Measurements from ENCODE around the gene ZNF605.
"Not testable (repeated sequence)": the region's sequence is repeated elsewhere in the genome, so short reads cannot be mapped to it uniquely, and the experiment has no call there.

Gene ZNF605

DNA sequence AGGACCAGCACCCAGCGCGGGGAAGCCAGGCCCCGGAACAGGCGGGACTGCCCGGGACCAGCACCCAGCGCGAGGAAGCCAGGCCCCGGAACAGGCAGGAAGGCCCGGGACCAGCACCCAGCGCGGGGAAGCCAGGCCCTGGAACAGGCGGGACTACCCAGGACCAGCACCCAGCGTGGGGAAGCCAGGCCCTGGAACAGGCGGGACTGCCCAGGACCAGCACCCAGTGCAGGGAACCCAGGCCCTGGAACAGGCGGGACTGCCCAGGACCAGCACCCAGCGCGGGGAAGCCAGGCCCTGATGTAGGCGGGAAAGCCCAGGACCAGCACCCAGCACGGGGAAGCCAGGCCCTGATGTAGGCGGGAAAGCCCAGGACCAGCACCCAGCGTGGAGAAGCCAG, 81.5 kb downstream of the ZNF605 start:
- H3K27me3 ChIP-seq (ENCODE audit: control insufficient read depth, insufficient read depth, low read length, poor library complexity, severe bottlenecking); H3K4me3 ChIP-seq (ENCODE audit: insufficient read depth, low read depth, low read length); H3K4me1 ChIP-seq (ENCODE audit: control insufficient read depth, insufficient read depth, low read length); H3K27ac ChIP-seq (ENCODE audit: insufficient read depth, low read depth, low read length, poor library complexity, severe bottlenecking); H3K9me3 ChIP-seq (ENCODE audit: control insufficient read depth, low read length): not testable (repeated sequence)
- H3K36me3 ChIP-seq (ENCODE audit: control insufficient read depth, insufficient read depth, low read length), result peaks cover 20% of the 10 kb centered on the region
- 90 to 93% methylated on average over 21 of the region's 21 CpGs for WGBS, 2 experiments

DNA sequence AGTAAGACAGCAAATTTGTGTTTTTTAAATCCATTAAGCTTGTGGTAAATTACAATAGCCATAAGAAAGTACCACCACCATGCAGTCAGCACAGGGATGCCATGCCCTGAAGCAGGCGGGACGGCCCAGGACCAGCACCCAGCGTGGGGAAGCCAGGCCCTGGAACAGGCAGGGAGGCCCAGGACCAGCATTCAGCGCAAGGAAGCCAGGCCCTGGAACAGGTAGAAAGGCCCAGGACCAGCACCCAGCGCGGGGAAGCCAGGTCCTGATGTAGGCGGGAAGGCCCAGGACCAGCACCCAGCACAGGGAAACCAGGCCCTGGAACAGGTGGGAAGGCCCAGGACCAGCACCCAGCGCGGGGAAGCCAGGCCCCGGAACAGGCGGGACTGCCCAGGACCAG, 81.9 kb downstream of the ZNF605 start:
- WGBS, 2 experiments, result 96% methylated on average over 11 of the region's 11 CpGs
- Histone ChIP-seq H3K27me3 (ENCODE audit: control insufficient read depth, insufficient read depth, low read length, poor library complexity, severe bottlenecking) (no peaks in the 10 kb centered on the region), H3K9me3 (ENCODE audit: control insufficient read depth, low read length) (no peaks in the 10 kb centered on the region), H3K36me3 (ENCODE audit: control insufficient read depth, insufficient read depth, low read length) (peaks cover 24% of the 10 kb centered on the region), H3K27ac (ENCODE audit: insufficient read depth, low read depth, low read length, poor library complexity, severe bottlenecking) (no peak overlapping the region), H3K4me3 (ENCODE audit: insufficient read depth, low read depth, low read length) (no peak overlapping the region), H3K4me1 (ENCODE audit: control insufficient read depth, insufficient read depth, low read length) (no peaks in the 10 kb centered on the region)

DNA sequence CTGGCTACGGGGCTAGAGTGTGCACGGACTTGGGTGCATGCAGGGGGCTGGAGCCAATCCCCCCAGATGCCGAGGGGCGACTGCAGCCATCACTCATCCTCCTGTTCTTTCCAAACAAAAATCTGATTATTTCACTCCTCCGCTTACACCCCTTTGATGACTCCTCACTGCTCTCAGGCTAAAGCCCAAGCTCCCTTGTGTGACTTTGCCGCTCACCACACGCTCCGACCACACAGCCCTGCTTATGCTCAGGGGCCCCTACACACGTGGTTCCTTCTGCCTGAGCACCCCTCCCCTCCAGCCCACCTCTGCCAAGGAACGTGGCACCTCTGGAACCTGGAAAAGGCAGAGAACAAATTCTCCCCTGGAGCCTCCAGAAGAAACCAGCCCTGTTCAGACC, 82.4 kb downstream of the ZNF605 start:
- Histone ChIP-seq H3K4me3 (ENCODE audit: insufficient read depth, low read depth, low read length) (no peak overlapping the region), H3K27me3 (ENCODE audit: control insufficient read depth, insufficient read depth, low read length, poor library complexity, severe bottlenecking) (no peaks in the 10 kb centered on the region), H3K36me3 (ENCODE audit: control insufficient read depth, insufficient read depth, low read length) (peaks cover 24% of the 10 kb centered on the region), H3K4me1 (ENCODE audit: control insufficient read depth, insufficient read depth, low read length) (no peaks in the 10 kb centered on the region), H3K27ac (ENCODE audit: insufficient read depth, low read depth, low read length, poor library complexity, severe bottlenecking) (no peak overlapping the region), H3K9me3 (ENCODE audit: control insufficient read depth, low read length) (no peaks in the 10 kb centered on the region)
- 95% methylated on average over 10 of the region's 10 CpGs for WGBS, 2 experiments

DNA sequence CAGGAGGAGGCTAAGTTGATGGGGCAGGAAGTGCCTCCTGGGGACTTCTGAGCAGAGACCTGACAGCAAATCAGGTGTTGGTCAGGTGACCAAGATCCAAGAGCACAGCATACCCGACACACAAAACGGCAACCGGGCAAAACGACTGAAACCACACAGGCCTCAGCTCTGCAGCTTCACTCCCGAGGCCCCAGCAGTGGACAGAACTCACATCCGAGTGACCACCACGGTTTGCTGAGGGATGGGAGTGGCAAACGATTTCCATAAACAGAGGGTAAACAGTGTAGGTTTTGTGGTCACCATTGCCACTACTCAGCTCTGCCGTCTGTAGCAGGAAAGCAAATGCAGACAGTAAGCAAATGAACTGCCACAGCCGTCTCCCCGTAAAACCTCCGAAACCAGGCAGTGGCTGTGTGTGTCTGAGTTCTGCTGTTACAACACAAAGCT, 83.1 kb downstream of the ZNF605 start:
- no peak overlapping the region for H3K4me3 ChIP-seq (ENCODE audit: insufficient read depth, low read depth, low read length)
- no peaks in the 10 kb centered on the region for H3K9me3 ChIP-seq (ENCODE audit: control insufficient read depth, low read length)
- peaks cover 24% of the 10 kb centered on the region for H3K36me3 ChIP-seq (ENCODE audit: control insufficient read depth, insufficient read depth, low read length)
- no peaks in the 10 kb centered on the region for H3K4me1 ChIP-seq (ENCODE audit: control insufficient read depth, insufficient read depth, low read length)
- H3K27ac ChIP-seq (ENCODE audit: insufficient read depth, low read depth, low read length, poor library complexity, severe bottlenecking), result no peak overlapping the region
- H3K27me3 ChIP-seq (ENCODE audit: control insufficient read depth, insufficient read depth, low read length, poor library complexity, severe bottlenecking), result no peaks in the 10 kb centered on the region
- WGBS, 2 experiments, result 93% methylated on average over 12 of the region's 12 CpGs

DNA sequence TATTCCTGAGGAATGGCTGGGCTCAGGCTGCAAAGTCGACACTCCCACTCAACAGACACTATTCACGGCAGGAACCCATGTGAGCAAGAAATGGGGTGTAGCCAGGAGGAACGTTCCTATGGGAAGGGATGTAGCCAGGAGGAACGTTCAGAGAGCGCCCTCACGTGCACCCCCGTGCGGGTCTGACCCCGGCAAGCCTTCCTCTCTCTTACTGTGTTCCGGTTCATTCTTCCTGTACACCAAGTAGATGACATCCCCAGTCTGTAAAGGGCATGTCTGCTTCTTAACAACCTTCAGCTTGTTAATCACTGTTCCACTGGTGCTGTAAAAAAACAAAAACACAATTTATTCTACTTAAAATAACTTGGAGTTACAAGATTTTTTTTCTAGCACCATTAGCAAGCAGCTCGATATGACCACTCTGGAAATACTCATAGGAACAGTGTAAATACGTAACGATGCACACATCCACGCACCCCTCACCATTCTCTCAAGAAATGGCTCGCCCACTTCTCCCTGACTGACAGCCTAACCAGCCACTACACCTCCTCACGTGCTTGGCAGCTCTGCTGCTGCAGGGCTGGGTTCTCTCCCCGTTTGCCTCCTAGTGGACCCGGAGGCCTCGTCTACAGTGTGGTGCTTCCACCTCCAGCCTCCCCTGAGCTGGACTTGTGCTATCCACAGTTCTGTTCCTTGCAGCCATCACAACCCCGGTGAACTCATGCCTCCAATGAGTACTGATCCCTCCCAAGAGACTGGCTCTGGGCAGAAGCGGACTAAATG, 83.8 kb downstream of the ZNF605 start:
- no peak overlapping the region for H3K27ac ChIP-seq (ENCODE audit: insufficient read depth, low read depth, low read length, poor library complexity, severe bottlenecking)
- no peaks in the 10 kb centered on the region for H3K4me1 ChIP-seq (ENCODE audit: control insufficient read depth, insufficient read depth, low read length)
- H3K9me3 ChIP-seq (ENCODE audit: control insufficient read depth, low read length), result no peaks in the 10 kb centered on the region
- H3K36me3 ChIP-seq (ENCODE audit: control insufficient read depth, insufficient read depth, low read length), result peaks cover 24% of the 10 kb centered on the region
- whole genome bisulfite sequencing, 2 experiments, result 92% methylated on average over 21 of the region's 21 CpGs
- no peak overlapping the region for H3K4me3 ChIP-seq (ENCODE audit: insufficient read depth, low read depth, low read length)
- no peaks in the 10 kb centered on the region for H3K27me3 ChIP-seq (ENCODE audit: control insufficient read depth, insufficient read depth, low read length, poor library complexity, severe bottlenecking)

DNA sequence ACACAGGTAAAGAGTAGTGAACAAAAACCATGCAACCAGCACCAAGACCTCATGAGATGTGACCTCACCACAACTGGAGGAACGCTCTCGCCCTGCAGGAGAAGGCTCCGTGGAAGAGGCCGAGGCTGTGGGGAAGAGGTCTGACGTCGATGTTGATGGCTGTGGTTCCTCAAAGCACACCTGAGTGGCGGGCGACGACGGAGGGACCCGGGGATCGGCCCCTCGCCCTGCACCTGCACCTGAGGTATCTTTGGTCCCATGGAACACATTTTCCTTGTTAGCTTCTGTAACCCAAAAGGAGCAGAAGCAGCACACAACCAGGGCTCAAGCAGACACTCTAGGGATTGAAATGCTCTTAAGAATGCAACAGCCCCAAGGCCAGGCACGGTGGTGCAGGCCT, 86.6 kb downstream of the ZNF605 start:
- Histone ChIP-seq H3K9me3 (ENCODE audit: control insufficient read depth, low read length) (no peaks in the 10 kb centered on the region), H3K27ac (ENCODE audit: insufficient read depth, low read depth, low read length, poor library complexity, severe bottlenecking) (no peak overlapping the region), H3K4me1 (ENCODE audit: control insufficient read depth, insufficient read depth, low read length) (no peaks in the 10 kb centered on the region), H3K4me3 (ENCODE audit: insufficient read depth, low read depth, low read length) (no peak overlapping the region), H3K36me3 (ENCODE audit: control insufficient read depth, insufficient read depth, low read length) (peaks cover 19% of the 10 kb centered on the region), H3K27me3 (ENCODE audit: control insufficient read depth, insufficient read depth, low read length, poor library complexity, severe bottlenecking) (no peaks in the 10 kb centered on the region)
- WGBS, 2 experiments, result 95 to 96% methylated on average over 14 of the region's 14 CpGs
